Transverse colon (tissue), 4 donors: ENCODE results near the gene CAND2.

ENCODE experiments used
- CTCF ChIP-seq, 5 experiments: fragments of 200-600 bp in 3 of 5; fragments of 450-650 bp in 2 of 5; sonication (generic) in 3 of 5; IDR thresholded peaks; 1 replicate in 2 of 5; 2 replicates in 3 of 5; pipeline ENCODE4 v1.5.1; 2016 to 2017; ENCODE audit warnings: antibody characterized with exemption in 5 of 5, inconsistent platforms in 3 of 5, mild to moderate bottlenecking in 2 of 5, moderate library complexity in 1 of 5
- EP300 ChIP-seq: sonication (generic); formaldehyde crosslinking; IDR thresholded peaks from one replicate; pipeline ENCODE4 v1.6.1; 2017; ENCODE audit warnings: antibody characterized with exemption, low read depth
- POLR2A ChIP-seq: fragments of 450-650 bp; IDR thresholded peaks from one replicate; pipeline ENCODE4 v1.6.1; 2016; ENCODE audit warnings: antibody characterized with exemption, mild to moderate bottlenecking, moderate library complexity
- POLR2AphosphoS5 ChIP-seq, 3 donors: sonication (generic); formaldehyde crosslinking; IDR thresholded peaks; one replicate each; pipeline ENCODE4 v1.6.1; 2016; ENCODE audit warnings: antibody characterized with exemption in 3 of 3

- TF ChIP-seq POLR2A: no peak
- no peak for TF ChIP-seq CTCF (IDR thresholded peaks at IDR 0.05)
- TF ChIP-seq EP300: no peak
- TF ChIP-seq POLR2AphosphoS5 (IDR thresholded peaks at IDR 0.05): no peak
Measured at GRCh38 chr3:12856626-12857025, 60.1 kb downstream of the CAND2 start.
